K562 (cell line): ENCODE data around the gene ZSCAN26. TPM values are rescaled to one million over a fixed set of nuclear protein-coding genes. Genes with fewer than 3 reads are reported as not detected.
A peak's percentile ranks its signal among the peaks of the same experiment; 100 is the strongest.

ENCODE experiments used
- GABPA ChIP-seq: fragments of 200-800 bp; sonication (Bioruptor generic); conservative IDR thresholded peaks from 2 replicates; pipeline ENCODE4 v1.6.1; 2016; ENCODE audit warnings: low read depth, missing genetic modification characterization, missing compliant biosample characterization
- HNRNPH1 ChIP-seq: fragments of 200-400 bp; formaldehyde crosslinking; optimal IDR thresholded peaks from 2 replicates; pipeline ENCODE3; 2017; ENCODE audit warnings: low read depth, mild to moderate bottlenecking, low read length, moderate library complexity
- IRF9 ChIP-seq: fragments of 450-650 bp; IDR thresholded peaks from 2 replicates; pipeline ENCODE4 v1.6.1; 2016; ENCODE audit warnings: missing biosample characterization, missing genetic modification characterization
- KAT7 ChIP-seq: sonication (generic); formaldehyde crosslinking; IDR thresholded peaks from 2 replicates; pipeline ENCODE4 v1.8.0; 2022; ENCODE audit warnings: missing genetic modification reagents, mild to moderate bottlenecking, borderline replicate concordance
- STAT6 ChIP-seq: sonication (generic); formaldehyde crosslinking; IDR thresholded peaks from 2 replicates; pipeline ENCODE4 v1.8.1; 2023; ENCODE audit warnings: mild to moderate bottlenecking, missing genetic modification reagents
- TARDBP ChIP-seq: fragments of 450-650 bp; IDR thresholded peaks from 2 replicates; pipeline ENCODE4 v1.6.1; 2016
- TSC22D4 ChIP-seq: fragments of 450-650 bp; IDR thresholded peaks from 2 replicates; pipeline ENCODE4 v1.6.1; 2016; ENCODE audit warnings: missing genetic modification characterization, missing biosample characterization, control low read depth
- ZNF12 ChIP-seq: sonication (generic); formaldehyde crosslinking; IDR thresholded peaks from 2 replicates; pipeline ENCODE4 v1.4.0; 2020; ENCODE audit warnings: mild to moderate bottlenecking, missing genetic modification reagents
- ZNF239 ChIP-seq: fragments of 250-450 bp; sonication (Bioruptor Pico); IDR thresholded peaks from 2 replicates; pipeline ENCODE4 v1.4.0; 2020; ENCODE audit warnings: mild to moderate bottlenecking
- ZNF785 ChIP-seq: fragments of 250-450 bp; sonication (Bioruptor Pico); IDR thresholded peaks from 2 replicates; pipeline ENCODE4 v1.4.0; 2020; ENCODE audit warnings: mild to moderate bottlenecking
- polyA plus RNA-seq, 8 experiments: library from polyadenylated mRNA; depleted of rRNA in 4 of 8; stranded (reverse) in 5 of 8; unstranded in 3 of 8; fragments of >200 nt; fragmentation: Nextera tagmentation in 2 of 8; fragmentation: Illumina TruSeq in 1 of 8; extraction: Ambion mirVana in 2 of 8; extraction: Trizol in 1 of 8; gene quantifications; 2 replicates each; pipeline versions ENCODE4 v1.2.1 to v1.2.3, GENCODE V29; 2011 to 2014; ENCODE audit warnings: inconsistent platforms in 1 of 8, missing spikeins in 1 of 8
- total RNA-seq, 7 experiments: library from RNA; depleted of rRNA in 6 of 7; stranded (reverse); fragments of >200 nt in 6 of 7; fragmentation: Illumina TruSeq in 2 of 7; extraction: Trizol in 2 of 7; gene quantifications; 2 replicates each; pipeline versions ENCODE4 v1.2.1 to v1.2.3, GENCODE V29; 2011 to 2021; ENCODE audit warnings: low replicate concordance in 1 of 7
- TF ChIP-seq, protein P1 (sequence below): sonication (generic); formaldehyde crosslinking; IDR thresholded peaks from 2 replicates; pipeline ENCODE4 v1.8.0; 2022; ENCODE audit warnings: mild to moderate bottlenecking, missing genetic modification reagents
- TF ChIP-seq, protein P2 (sequence below), 2 experiments: IDR thresholded peaks in 1 of 2; conservative IDR thresholded peaks in 1 of 2; 2 replicates each; pipeline ENCODE4 v1.6.1; 2016; ENCODE audit warnings: low read depth in 2 of 2, mild to moderate bottlenecking in 1 of 2, missing compliant biosample characterization in 1 of 2, missing genetic modification characterization in 1 of 2, moderate library complexity in 1 of 2
- TF ChIP-seq, protein P3 (sequence below): fragments of 450-650 bp; conservative IDR thresholded peaks from 2 replicates; pipeline ENCODE4 v1.6.1; 2016; ENCODE audit warnings: missing genetic modification characterization, low read depth, mild to moderate bottlenecking, control low read depth, missing compliant biosample characterization

ZSCAN26 gene
- total and polyA plus RNA-seq, 9 of the 15 experiments (the other 6 are each of a cell fraction or from before 2014, with no cell fraction given), result 5.9 to 14.2 (median 10.5) TPM

DNA sequence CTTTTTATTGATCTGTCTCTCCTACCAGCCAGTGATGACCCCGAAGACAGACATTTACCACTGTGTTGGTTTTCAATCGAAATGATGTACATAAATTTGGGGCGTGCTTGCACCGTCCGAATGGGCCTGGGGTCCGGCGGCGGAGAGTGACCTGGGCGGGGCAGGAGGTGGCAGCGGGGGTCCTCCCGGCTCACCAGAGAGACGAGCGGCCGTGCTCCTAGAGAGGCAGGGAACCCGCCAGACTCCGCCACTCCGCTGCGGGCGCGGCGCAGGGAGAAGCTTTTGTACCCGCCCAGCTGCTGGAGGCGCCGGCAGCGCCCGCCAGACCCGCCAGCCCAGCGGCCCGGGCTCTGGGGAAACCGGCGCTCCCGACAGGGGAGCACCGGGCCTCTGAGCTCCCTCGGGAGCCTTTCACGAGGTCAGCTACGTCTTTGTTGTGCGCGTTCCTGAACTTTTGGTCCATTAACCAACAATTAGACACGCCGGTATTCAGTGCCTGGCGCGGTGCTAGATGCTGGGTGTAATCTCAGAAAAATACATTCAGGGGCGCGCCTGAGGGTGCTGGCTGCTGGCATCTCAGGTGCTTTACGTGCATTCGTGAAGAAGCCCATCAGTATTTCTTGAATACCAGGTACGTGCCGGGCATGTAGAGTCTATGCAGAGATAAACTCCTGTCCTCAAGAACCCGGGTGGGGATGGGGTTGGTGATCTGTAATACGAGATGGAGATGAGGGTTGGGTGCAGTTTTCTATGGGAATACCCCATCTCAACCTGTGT is 14.5 kb downstream of the ZSCAN26 start, which contains the start of gene PGBD1 (continued):
- TF ChIP-seq STAT6, result no peak
- no peak for TF ChIP-seq TARDBP
- TF ChIP-seq, protein P1, sequence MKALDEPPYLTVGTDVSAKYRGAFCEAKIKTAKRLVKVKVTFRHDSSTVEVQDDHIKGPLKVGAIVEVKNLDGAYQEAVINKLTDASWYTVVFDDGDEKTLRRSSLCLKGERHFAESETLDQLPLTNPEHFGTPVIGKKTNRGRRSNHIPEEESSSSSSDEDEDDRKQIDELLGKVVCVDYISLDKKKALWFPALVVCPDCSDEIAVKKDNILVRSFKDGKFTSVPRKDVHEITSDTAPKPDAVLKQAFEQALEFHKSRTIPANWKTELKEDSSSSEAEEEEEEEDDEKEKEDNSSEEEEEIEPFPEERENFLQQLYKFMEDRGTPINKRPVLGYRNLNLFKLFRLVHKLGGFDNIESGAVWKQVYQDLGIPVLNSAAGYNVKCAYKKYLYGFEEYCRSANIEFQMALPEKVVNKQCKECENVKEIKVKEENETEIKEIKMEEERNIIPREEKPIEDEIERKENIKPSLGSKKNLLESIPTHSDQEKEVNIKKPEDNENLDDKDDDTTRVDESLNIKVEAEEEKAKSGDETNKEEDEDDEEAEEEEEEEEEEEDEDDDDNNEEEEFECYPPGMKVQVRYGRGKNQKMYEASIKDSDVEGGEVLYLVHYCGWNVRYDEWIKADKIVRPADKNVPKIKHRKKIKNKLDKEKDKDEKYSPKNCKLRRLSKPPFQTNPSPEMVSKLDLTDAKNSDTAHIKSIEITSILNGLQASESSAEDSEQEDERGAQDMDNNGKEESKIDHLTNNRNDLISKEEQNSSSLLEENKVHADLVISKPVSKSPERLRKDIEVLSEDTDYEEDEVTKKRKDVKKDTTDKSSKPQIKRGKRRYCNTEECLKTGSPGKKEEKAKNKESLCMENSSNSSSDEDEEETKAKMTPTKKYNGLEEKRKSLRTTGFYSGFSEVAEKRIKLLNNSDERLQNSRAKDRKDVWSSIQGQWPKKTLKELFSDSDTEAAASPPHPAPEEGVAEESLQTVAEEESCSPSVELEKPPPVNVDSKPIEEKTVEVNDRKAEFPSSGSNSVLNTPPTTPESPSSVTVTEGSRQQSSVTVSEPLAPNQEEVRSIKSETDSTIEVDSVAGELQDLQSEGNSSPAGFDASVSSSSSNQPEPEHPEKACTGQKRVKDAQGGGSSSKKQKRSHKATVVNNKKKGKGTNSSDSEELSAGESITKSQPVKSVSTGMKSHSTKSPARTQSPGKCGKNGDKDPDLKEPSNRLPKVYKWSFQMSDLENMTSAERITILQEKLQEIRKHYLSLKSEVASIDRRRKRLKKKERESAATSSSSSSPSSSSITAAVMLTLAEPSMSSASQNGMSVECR (CRISPR knock-in tag), result peak; percentile 63; the same call in 1 of the 2 replicates
- no peak for TF ChIP-seq ZNF12 (CRISPR knock-in tag)
- no peak for TF ChIP-seq IRF9 (tag)
- TF ChIP-seq KAT7, result peak; percentile 86; the same call in 1 of the 2 replicates
- TF ChIP-seq ZNF785 (CRISPR knock-in tag), result no peak
- TF ChIP-seq, protein P2, sequence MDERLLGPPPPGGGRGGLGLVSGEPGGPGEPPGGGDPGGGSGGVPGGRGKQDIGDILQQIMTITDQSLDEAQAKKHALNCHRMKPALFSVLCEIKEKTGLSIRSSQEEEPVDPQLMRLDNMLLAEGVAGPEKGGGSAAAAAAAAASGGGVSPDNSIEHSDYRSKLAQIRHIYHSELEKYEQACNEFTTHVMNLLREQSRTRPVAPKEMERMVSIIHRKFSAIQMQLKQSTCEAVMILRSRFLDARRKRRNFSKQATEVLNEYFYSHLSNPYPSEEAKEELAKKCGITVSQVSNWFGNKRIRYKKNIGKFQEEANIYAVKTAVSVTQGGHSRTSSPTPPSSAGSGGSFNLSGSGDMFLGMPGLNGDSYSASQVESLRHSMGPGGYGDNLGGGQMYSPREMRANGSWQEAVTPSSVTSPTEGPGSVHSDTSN (CRISPR knock-in tag; IDR thresholded peaks at IDR 0.05; ENCODE audit: low read depth), result no peak
- TF ChIP-seq, protein P2 (tag; conservative IDR thresholded peaks at IDR 0.05; ENCODE audit: low read depth), result no peak
- TF ChIP-seq GABPA (tag), result peak; percentile 67; the same call in 1 of the 2 replicates
- TF ChIP-seq HNRNPH1, result no peak
- TF ChIP-seq ZNF239 (CRISPR knock-in tag), result no peak
- TF ChIP-seq TSC22D4 (tag), result no peak
- TF ChIP-seq, protein P3, sequence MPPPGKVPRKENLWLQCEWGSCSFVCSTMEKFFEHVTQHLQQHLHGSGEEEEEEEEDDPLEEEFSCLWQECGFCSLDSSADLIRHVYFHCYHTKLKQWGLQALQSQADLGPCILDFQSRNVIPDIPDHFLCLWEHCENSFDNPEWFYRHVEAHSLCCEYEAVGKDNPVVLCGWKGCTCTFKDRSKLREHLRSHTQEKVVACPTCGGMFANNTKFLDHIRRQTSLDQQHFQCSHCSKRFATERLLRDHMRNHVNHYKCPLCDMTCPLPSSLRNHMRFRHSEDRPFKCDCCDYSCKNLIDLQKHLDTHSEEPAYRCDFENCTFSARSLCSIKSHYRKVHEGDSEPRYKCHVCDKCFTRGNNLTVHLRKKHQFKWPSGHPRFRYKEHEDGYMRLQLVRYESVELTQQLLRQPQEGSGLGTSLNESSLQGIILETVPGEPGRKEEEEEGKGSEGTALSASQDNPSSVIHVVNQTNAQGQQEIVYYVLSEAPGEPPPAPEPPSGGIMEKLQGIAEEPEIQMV (tag), result no peak
